GM18858 (cell line): ENCODE data around the gene KRTAP22-2.

Experiments used
- ATAC-seq: cut with Tn5 transposase; IDR thresholded peaks from one replicate; pipeline ENCODE4 v1.9.1; 2021; ENCODE audit not compliant: unreplicated experiment

KRTAP22-2 gene

GRCh38 chr21:30563630-30564029, 26.6 kb downstream of the KRTAP22-2 start:
- no peak for ATAC-seq

- ATAC-seq: no peak
These were observed 27.1 kb downstream of the KRTAP22-2 start for GRCh38 chr21:30563072-30563471.

GRCh38 chr21:30561957-30562356, 28.2 kb downstream of the KRTAP22-2 start:
- no peak for ATAC-seq

- ATAC-seq: no peak
These were observed 28.8 kb downstream of the KRTAP22-2 start, which contains the start of gene KRTAP19-7 for GRCh38 chr21:30561264-30561895. Gene KRTAP19-7 (minus strand): TSS chr21:30561314. CDS start chr21:30561289, 25 bp downstream.

- no peak for ATAC-seq
These were observed 35.1 kb downstream of the KRTAP22-2 start for GRCh38 chr21:30555095-30555494.

GRCh38 chr21:30552782-30553181, 37.4 kb downstream of the KRTAP22-2 start:
- no peak for ATAC-seq

- ATAC-seq: no peak
These were observed 48.4 kb downstream of the KRTAP22-2 start, which contains the start of gene KRTAP19-6 for GRCh38 chr21:30541764-30542163. Gene KRTAP19-6 (minus strand): TSS chr21:30541864. CDS start chr21:30541833, 31 bp downstream.
